Measurements from ENCODE around the gene HERC2. TPM values are rescaled to one million over a fixed set of nuclear protein-coding genes. Genes with fewer than 3 reads are reported as not detected.

The HERC2 gene
- total and polyA plus RNA-seq, 4 donors: 14.6 to 45.4 (median 26.6) TPM

DNA sequence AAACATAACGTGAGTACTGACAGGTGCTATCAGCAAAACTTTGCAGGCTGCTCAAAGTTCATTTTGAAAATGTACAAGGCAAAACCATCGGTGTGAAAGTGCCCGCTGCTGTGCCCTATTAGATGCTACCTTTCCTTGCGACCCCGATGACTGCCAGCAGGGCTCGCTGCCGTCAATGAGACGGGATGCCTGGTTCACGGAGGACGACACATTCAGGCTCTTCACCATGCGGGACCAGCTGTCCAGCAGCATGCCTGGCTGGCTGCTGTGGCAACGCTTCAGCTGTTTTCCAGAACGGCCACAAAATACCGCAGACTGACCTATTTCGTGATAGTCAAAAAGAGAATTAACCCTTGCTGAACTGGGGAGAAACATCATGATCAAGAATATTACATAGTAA, 130.1 kb downstream of the HERC2 start:
- 83% methylated on average over 15 of the region's 15 CpGs for WGBS
- no peak overlapping the region for H3K27ac ChIP-seq (ENCODE audit: low read depth in 1 of 2, low read length in 2 of 2)

GRCh38 chr15:28190391-28191174, 131.4 kb downstream of the HERC2 start:
- H3K9me3 ChIP-seq (ENCODE audit: control insufficient read depth in 4 of 4, low read length in 3 of 4): no peaks in the 10 kb centered on the region
- H3K4me3 ChIP-seq (ENCODE audit: low read depth in 1 of 3, low read length in 3 of 3): no peak overlapping the region
- no peaks in the 10 kb centered on the region for H3K27me3 ChIP-seq (ENCODE audit: control insufficient read depth in 4 of 4, insufficient read depth in 4 of 4, low read length in 3 of 4)
- WGBS: 89% methylated on average over 7 of the region's 7 CpGs
- peaks cover 9 to 36% (median 29%) of the 10 kb centered on the region in 4 donors for H3K36me3 ChIP-seq (ENCODE audit: control insufficient read depth in 4 of 4, insufficient read depth in 3 of 4, low read depth in 1 of 4, low read length in 3 of 4)
- no peak for TF ChIP-seq GABPA (IDR thresholded peaks at IDR 0.05 in 1 of 2, conservative IDR thresholded peaks at IDR 0.05 in 1 of 2)
- TF ChIP-seq, protein P1, sequence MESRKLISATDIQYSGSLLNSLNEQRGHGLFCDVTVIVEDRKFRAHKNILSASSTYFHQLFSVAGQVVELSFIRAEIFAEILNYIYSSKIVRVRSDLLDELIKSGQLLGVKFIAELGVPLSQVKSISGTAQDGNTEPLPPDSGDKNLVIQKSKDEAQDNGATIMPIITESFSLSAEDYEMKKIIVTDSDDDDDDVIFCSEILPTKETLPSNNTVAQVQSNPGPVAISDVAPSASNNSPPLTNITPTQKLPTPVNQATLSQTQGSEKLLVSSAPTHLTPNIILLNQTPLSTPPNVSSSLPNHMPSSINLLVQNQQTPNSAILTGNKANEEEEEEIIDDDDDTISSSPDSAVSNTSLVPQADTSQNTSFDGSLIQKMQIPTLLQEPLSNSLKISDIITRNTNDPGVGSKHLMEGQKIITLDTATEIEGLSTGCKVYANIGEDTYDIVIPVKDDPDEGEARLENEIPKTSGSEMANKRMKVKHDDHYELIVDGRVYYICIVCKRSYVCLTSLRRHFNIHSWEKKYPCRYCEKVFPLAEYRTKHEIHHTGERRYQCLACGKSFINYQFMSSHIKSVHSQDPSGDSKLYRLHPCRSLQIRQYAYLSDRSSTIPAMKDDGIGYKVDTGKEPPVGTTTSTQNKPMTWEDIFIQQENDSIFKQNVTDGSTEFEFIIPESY (IDR thresholded peaks at IDR 0.05): no peak
- TF ChIP-seq, protein P2, sequence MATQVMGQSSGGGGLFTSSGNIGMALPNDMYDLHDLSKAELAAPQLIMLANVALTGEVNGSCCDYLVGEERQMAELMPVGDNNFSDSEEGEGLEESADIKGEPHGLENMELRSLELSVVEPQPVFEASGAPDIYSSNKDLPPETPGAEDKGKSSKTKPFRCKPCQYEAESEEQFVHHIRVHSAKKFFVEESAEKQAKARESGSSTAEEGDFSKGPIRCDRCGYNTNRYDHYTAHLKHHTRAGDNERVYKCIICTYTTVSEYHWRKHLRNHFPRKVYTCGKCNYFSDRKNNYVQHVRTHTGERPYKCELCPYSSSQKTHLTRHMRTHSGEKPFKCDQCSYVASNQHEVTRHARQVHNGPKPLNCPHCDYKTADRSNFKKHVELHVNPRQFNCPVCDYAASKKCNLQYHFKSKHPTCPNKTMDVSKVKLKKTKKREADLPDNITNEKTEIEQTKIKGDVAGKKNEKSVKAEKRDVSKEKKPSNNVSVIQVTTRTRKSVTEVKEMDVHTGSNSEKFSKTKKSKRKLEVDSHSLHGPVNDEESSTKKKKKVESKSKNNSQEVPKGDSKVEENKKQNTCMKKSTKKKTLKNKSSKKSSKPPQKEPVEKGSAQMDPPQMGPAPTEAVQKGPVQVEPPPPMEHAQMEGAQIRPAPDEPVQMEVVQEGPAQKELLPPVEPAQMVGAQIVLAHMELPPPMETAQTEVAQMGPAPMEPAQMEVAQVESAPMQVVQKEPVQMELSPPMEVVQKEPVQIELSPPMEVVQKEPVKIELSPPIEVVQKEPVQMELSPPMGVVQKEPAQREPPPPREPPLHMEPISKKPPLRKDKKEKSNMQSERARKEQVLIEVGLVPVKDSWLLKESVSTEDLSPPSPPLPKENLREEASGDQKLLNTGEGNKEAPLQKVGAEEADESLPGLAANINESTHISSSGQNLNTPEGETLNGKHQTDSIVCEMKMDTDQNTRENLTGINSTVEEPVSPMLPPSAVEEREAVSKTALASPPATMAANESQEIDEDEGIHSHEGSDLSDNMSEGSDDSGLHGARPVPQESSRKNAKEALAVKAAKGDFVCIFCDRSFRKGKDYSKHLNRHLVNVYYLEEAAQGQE (IDR thresholded peaks at IDR 0.05): no peak
- TF ChIP-seq, protein P3, sequence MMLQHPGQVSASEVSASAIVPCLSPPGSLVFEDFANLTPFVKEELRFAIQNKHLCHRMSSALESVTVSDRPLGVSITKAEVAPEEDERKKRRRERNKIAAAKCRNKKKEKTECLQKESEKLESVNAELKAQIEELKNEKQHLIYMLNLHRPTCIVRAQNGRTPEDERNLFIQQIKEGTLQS (IDR thresholded peaks at IDR 0.05): no peak
- TF ChIP-seq RXRA (IDR thresholded peaks at IDR 0.05): no peak
- no peak for TF ChIP-seq FOXA2 (IDR thresholded peaks at IDR 0.05)
- TF ChIP-seq HNF4A (conservative IDR thresholded peaks at IDR 0.05): no peak
- TF ChIP-seq FOXA1 (IDR thresholded peaks at IDR 0.05): no peak
- H3K27ac ChIP-seq (ENCODE audit: low read depth in 1 of 2, low read length in 2 of 2): no peak overlapping the region
- no peaks in the 10 kb centered on the region for H3K4me1 ChIP-seq (ENCODE audit: control insufficient read depth in 4 of 4, insufficient read depth in 4 of 4, low read length in 3 of 4)
- DNase-seq (ENCODE audit: low spot score): no peak
- no peak overlapping the region for H3K9ac ChIP-seq (ENCODE audit: low read depth in 1 of 2, low read length in 2 of 2)

More for the DNA sequence above, 130.1 kb downstream of the HERC2 start:
- Histone ChIP-seq H3K36me3 (ENCODE audit: control insufficient read depth in 4 of 4, insufficient read depth in 3 of 4, low read depth in 1 of 4, low read length in 3 of 4) (peaks cover 9 to 29% (median 26%) of the 10 kb centered on the region in 4 donors), H3K4me3 (ENCODE audit: low read depth in 1 of 3, low read length in 3 of 3) (no peak overlapping the region), H3K27me3 (ENCODE audit: control insufficient read depth in 4 of 4, insufficient read depth in 4 of 4, low read length in 3 of 4) (no peaks in the 10 kb centered on the region), H3K4me1 (ENCODE audit: control insufficient read depth in 4 of 4, insufficient read depth in 4 of 4, low read length in 3 of 4) (no peaks in the 10 kb centered on the region), H3K9ac (ENCODE audit: low read depth in 1 of 2, low read length in 2 of 2) (no peak overlapping the region), H3K9me3 (ENCODE audit: control insufficient read depth in 4 of 4, low read length in 3 of 4) (no peaks in the 10 kb centered on the region)
- no peak for DNase-seq (ENCODE audit: low spot score)
- TF ChIP-seq, protein P2 (IDR thresholded peaks at IDR 0.05): peak; percentile 58
- no peak for TF ChIP-seq NR2F2 (IDR thresholded peaks at IDR 0.05)
- no peak for TF ChIP-seq SP1 (IDR thresholded peaks at IDR 0.05)
- TF ChIP-seq GABPA (IDR thresholded peaks at IDR 0.05 in 1 of 2, conservative IDR thresholded peaks at IDR 0.05 in 1 of 2): no peak
- TF ChIP-seq, protein P3 (IDR thresholded peaks at IDR 0.05): no peak
- TF ChIP-seq, protein P1 (IDR thresholded peaks at IDR 0.05): no peak
- peak in 1 of 2 donors; percentile 26 for TF ChIP-seq RAD21 (IDR thresholded peaks at IDR 0.05)
- TF ChIP-seq HNF4G (IDR thresholded peaks at IDR 0.05): no peak
- no peak for TF ChIP-seq FOXA1 (IDR thresholded peaks at IDR 0.05)
